HG03442 (cell line): Measurements from ENCODE around the gene CTNNA3.

Experiments
- ATAC-seq: cut with Tn5 transposase; IDR thresholded peaks from one replicate; pipeline ENCODE4 v1.9.1; 2021; ENCODE audit warnings: mild to moderate bottlenecking, moderate library complexity; ENCODE audit not compliant: unreplicated experiment

The CTNNA3 gene

GRCh38 chr10:66714741-66715140 is 981.3 kb downstream of the CTNNA3 start:
- no peak for ATAC-seq

GRCh38 chr10:66713387-66713786 is 982.6 kb downstream of the CTNNA3 start:
- no peak for ATAC-seq

GRCh38 chr10:66698069-66698468 is 997.9 kb downstream of the CTNNA3 start:
- no peak for ATAC-seq

- ATAC-seq, result no peak
These were observed 1000.9 kb downstream of the CTNNA3 start for GRCh38 chr10:66695046-66695445.

GRCh38 chr10:66684581-66684980 is 1011.4 kb downstream of the CTNNA3 start:
- no peak for ATAC-seq

- no peak for ATAC-seq
These were observed 1015.1 kb downstream of the CTNNA3 start for GRCh38 chr10:66680886-66681285.

- ATAC-seq, result no peak
These were observed 1017.5 kb downstream of the CTNNA3 start for GRCh38 chr10:66678521-66678920.

GRCh38 chr10:66673071-66673470 is 1022.9 kb downstream of the CTNNA3 start:
- ATAC-seq, result no peak

GRCh38 chr10:66671562-66671961 is 1024.4 kb downstream of the CTNNA3 start:
- no peak for ATAC-seq

GRCh38 chr10:66671064-66671463 is 1024.9 kb downstream of the CTNNA3 start:
- no peak for ATAC-seq

- no peak for ATAC-seq
These were observed 1039.5 kb downstream of the CTNNA3 start for GRCh38 chr10:66656499-66656898.

GRCh38 chr10:66654861-66655260 is 1041.1 kb downstream of the CTNNA3 start:
- no peak for ATAC-seq

- ATAC-seq, result no peak
These were observed 1044.5 kb downstream of the CTNNA3 start for GRCh38 chr10:66651308-66652082.

GRCh38 chr10:66649626-66650025 is 1046.4 kb downstream of the CTNNA3 start:
- ATAC-seq, result no peak

- ATAC-seq, result no peak
These were observed 1053.8 kb downstream of the CTNNA3 start for GRCh38 chr10:66642217-66642616.

- ATAC-seq, result no peak
These were observed 1056.6 kb downstream of the CTNNA3 start for GRCh38 chr10:66639371-66639770.

- no peak for ATAC-seq
These were observed 1058.5 kb downstream of the CTNNA3 start for GRCh38 chr10:66637273-66638036.

GRCh38 chr10:66629996-66630395 is 1066.0 kb downstream of the CTNNA3 start:
- ATAC-seq, result no peak

- ATAC-seq, result peak; percentile 72
These were observed 1068.8 kb downstream of the CTNNA3 start for GRCh38 chr10:66627156-66627555.

- no peak for ATAC-seq
These were observed 1070.0 kb downstream of the CTNNA3 start for GRCh38 chr10:66625709-66626590.

- ATAC-seq, result no peak
These were observed 1073.9 kb downstream of the CTNNA3 start for GRCh38 chr10:66622050-66622449.
